ENCODE results near the gene IL21. TPM values are rescaled to one million over a fixed set of nuclear protein-coding genes. Genes with fewer than 3 reads are reported as not detected.

IL21 gene
- not detected in 2 replicates for total RNA-seq

DNA sequence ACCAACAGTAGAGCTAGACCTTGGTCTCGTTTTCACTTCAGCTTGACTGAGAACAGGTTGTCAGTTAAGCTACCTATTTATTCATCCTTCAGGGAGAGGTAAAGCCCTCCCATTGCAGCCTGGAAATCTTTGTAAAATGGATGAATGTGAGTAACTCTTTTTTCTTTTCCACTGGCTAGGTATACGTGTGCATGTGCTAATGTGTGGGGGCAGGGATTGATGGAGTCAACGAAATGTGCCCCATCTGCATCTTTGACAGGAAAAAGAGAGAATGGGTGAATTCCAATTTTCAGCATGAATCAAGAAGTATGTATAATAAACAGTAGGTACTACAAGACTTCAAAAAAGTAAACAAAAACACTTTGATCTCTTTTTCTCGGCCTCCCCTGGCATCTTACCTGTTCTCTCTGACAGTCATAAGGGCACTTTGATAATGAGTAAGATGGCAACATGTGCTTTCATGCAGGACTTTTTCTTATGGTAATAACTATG lies at the start of gene IL21:
TSS of gene IL21 (minus strand) at position 51 of the 492 bp plus-strand sequence. CDS start 55 bp downstream, outside the sequence.

Other genes starting within 250 kb of the IL21 start
- gene ADAD1, start 242.1 kb downstream of the IL21 start, total RNA-seq = not detected in 2 replicates
- not detected in 2 replicates for gene IL2, start 164.3 kb downstream of the IL21 start, total RNA-seq
- gene BBS12, start 111.6 kb upstream of the IL21 start, total RNA-seq = 0.56 and 1.7 TPM in 2 replicates
- gene FGF2, start 205.8 kb upstream of the IL21 start, total RNA-seq = 1.3 and 1.8 TPM in 2 replicates

Data from airway epithelial cell (primary cell).